Natural killer cell (primary cell): Measurements from ENCODE around the gene KIFAP3. TPM values are rescaled to one million over a fixed set of nuclear protein-coding genes. Genes with fewer than 3 reads are reported as not detected.

ENCODE experiments used
- ATAC-seq, 3 donors: fragments of 150-1000 bp in 2 of 3; fragments of 200-7000 bp in 1 of 3; cut with Tn5 transposase; 1 replicate in 1 of 3; 2 replicates in 2 of 3; pipeline ENCODE4 v1.10.0; 2021; ENCODE audit warnings: mild to moderate bottlenecking in 2 of 3, moderate library complexity in 2 of 3
- DNase-seq, 2 donors: peaks; one replicate each; pipeline versions ENCODE4 v3.0.0 to v3.0.0-alpha.2; 2013 to 2021; ENCODE audit warnings: mixed read lengths in 1 of 2
- H3K27ac ChIP-seq: one replicate; pipeline ENCODE4 v1.5.1; 2013; ENCODE audit warnings: mild to moderate bottlenecking, low read length
- H3K27me3 ChIP-seq: one replicate; pipeline ENCODE4 v1.6.1; 2013; ENCODE audit warnings: low read length; ENCODE audit not compliant: control insufficient read depth, insufficient read depth
- H3K36me3 ChIP-seq: one replicate; pipeline ENCODE4 v1.6.1; 2013; ENCODE audit warnings: low read length; ENCODE audit not compliant: control insufficient read depth, insufficient read depth
- H3K4me1 ChIP-seq: one replicate; pipeline ENCODE4 v1.6.1; 2013; ENCODE audit warnings: low read length; ENCODE audit not compliant: control insufficient read depth, insufficient read depth
- H3K4me3 ChIP-seq: one replicate; pipeline ENCODE4 v1.5.1; 2013; ENCODE audit warnings: low read length
- H3K9me3 ChIP-seq: one replicate; pipeline ENCODE4 v1.6.1; 2013; ENCODE audit warnings: low read length; ENCODE audit not compliant: control insufficient read depth, insufficient read depth
- H3K27ac Mint-ChIP-seq, 2 donors: one replicate each; pipeline ENCODE4 v1.8.0; 2022; ENCODE audit warnings: mild to moderate bottlenecking in 2 of 2, mixed read lengths in 2 of 2, moderate library complexity in 1 of 2
- H3K27me3 Mint-ChIP-seq, 2 donors: one replicate each; pipeline ENCODE4 v1.8.0; 2022; ENCODE audit warnings: low read depth in 2 of 2, mixed read lengths in 2 of 2
- H3K36me3 Mint-ChIP-seq: one replicate; pipeline ENCODE4 v1.8.0; 2022; ENCODE audit warnings: mixed read lengths
- H3K4me1 Mint-ChIP-seq, 2 donors: one replicate each; pipeline ENCODE4 v1.8.0; 2022; ENCODE audit warnings: mixed read lengths in 2 of 2
- H3K4me3 Mint-ChIP-seq: one replicate; pipeline ENCODE4 v1.8.0; 2022; ENCODE audit warnings: mild to moderate bottlenecking, moderate library complexity, mixed read lengths
- H3K9me3 Mint-ChIP-seq, 2 donors: one replicate each; pipeline ENCODE4 v1.8.0; 2022; ENCODE audit warnings: mixed read lengths in 2 of 2
- CTCF ChIP-seq: fragments of 200-600 bp; IDR thresholded peaks from one replicate; pipeline ENCODE4 v1.8.0; 2022; ENCODE audit warnings: antibody characterized with exemption
- WGBS: methylation state at CpG from one replicate; pipeline ENCODE4 v1.1.7; 2013; ENCODE audit warnings: missing lambda C conversion rate; ENCODE audit not compliant: insufficient coverage; 5-methylcytosine and 5-hydroxymethylcytosine counted together
- intact Hi-C: fragments of 100-400 bp; cut with micrococcal nuclease; formaldehyde crosslinking; loops from one replicate; pipeline ENCODE4 v1.14.2; 2022
- total RNA-seq, 4 donors: library from RNA; stranded (reverse); fragments of 120-200 nt in 1 of 4; gene quantifications; one replicate each; pipeline versions ENCODE4 v1.2.3 to v1.2.4, GENCODE V29; 2013 to 2022

Gene KIFAP3
- total RNA-seq, 3 donors from 2014 or later (not counting 1 experiment from before 2014, with no cell fraction given), result 31.0 to 34.3 (median 33.7) TPM

- TF ChIP-seq CTCF, result no peak
- no peak for DNase-seq
- H3K36me3 Mint-ChIP-seq, result peaks cover 5% of the 10 kb centered on the region
- intact Hi-C loops, result loop anchor here (5.0 kb wide), 4 partner anchors 199 to 1891 kb away; partner anchors contain the start of genes GORAB, METTL13 and PRRC2C
- Histone ChIP-seq H3K27ac (peak overlapping the region; percentile 78), H3K9me3 (no peaks in the 10 kb centered on the region), H3K4me1 (peaks cover 20% of the 10 kb centered on the region), H3K4me3 (no peak overlapping the region), H3K36me3 (peaks cover 21% of the 10 kb centered on the region), H3K27me3 (no peaks in the 10 kb centered on the region)
- H3K4me3 Mint-ChIP-seq, result peak overlapping the region; percentile 78
- H3K9me3 Mint-ChIP-seq, result no peaks in the 10 kb centered on the region
- peaks cover 0 to 4% of the 10 kb centered on the region in 2 donors for H3K27me3 Mint-ChIP-seq
- ATAC-seq, result no peak
- H3K27ac Mint-ChIP-seq, result peak overlapping the region; percentile 100
- H3K4me1 Mint-ChIP-seq, result peaks cover 46 to 49% of the 10 kb centered on the region in 2 donors
- 92% methylated on average over 1 of the region's 2 CpGs for WGBS
These were observed 183.0 kb downstream of the KIFAP3 start for GRCh38 chr1:169891539-169891885.

DNA sequence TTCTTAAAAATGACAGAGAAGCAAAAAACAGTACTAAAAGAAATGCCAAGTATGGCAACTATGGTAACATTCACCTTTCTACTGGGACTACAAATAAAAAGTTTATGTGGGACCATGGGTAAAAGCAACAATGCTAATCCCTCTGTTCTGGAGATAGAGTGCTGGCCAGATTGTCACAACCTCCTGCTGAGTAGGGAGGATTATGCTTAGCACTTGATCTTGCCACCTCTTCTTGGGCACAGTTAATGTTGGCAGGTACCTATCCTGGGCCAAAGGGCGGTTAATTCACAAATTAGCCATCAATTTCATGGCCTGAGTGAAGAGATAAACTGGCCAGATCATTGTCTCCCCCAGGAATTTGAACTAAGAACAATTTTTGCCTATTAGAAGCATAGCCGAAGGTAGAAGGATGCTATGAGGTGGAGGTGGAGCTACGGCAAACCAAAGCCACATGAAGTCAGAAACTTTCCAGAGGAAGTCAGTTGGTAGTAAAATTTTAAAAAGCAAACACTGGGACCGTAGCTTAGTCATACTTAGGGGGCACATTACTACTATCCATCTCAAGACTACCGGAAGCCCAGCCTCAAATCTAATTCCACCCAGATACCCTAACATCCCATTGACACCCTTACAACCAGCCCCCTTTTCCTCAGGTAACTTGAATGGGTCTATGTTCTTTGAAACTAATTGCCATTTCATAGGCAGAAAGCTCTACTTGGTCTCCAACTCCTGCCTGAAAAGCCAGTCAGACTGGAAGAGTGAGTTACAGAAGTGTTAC lies 183.5 kb downstream of the KIFAP3 start:
- Histone ChIP-seq H3K4me1 (peaks cover 20% of the 10 kb centered on the region), H3K36me3 (peaks cover 27% of the 10 kb centered on the region), H3K27me3 (no peaks in the 10 kb centered on the region), H3K4me3 (no peak overlapping the region), H3K27ac (peak overlapping the region; percentile 78), H3K9me3 (no peaks in the 10 kb centered on the region)
- peaks cover 8% of the 10 kb centered on the region for H3K36me3 Mint-ChIP-seq
- WGBS, result 17% methylated on average over 5 of the region's 5 CpGs
- peaks cover 0 to 4% of the 10 kb centered on the region in 2 donors for H3K27me3 Mint-ChIP-seq
- no peak for TF ChIP-seq CTCF
- peaks cover 46 to 49% of the 10 kb centered on the region in 2 donors for H3K4me1 Mint-ChIP-seq
- DNase-seq, result peak in 1 of 2 donors; percentile 78
- H3K27ac Mint-ChIP-seq, result peak overlapping the region; percentile 100
- ATAC-seq, result peak in 2 of 3 donors; percentile 9 to 31
- H3K4me3 Mint-ChIP-seq, result peak overlapping the region; percentile 78
- intact Hi-C loops, result loop anchor here (5.0 kb wide), 4 partner anchors 199 to 1891 kb away; partner anchors contain the start of genes GORAB, METTL13 and PRRC2C
- no peaks in the 10 kb centered on the region for H3K9me3 Mint-ChIP-seq

DNA sequence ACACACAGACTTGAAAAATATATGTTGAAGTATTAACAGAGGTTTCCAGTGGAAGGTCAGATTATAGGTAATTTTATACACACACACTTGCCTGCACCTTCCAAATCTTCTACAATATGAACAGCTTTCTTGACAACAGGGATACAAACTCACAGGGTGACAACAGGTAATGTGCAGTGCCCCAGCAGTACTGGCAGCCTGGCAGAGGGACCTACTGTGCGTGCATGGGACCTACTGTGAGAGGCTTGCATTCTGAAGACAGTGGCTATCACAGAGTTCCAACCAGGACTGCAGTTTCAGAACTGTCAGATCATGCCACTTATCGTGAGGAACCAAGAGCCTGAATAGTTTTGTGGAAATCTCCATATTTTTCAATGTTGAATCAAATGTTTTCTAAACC lies 184.6 kb downstream of the KIFAP3 start:
- H3K4me1 Mint-ChIP-seq, result peaks cover 46 to 54% of the 10 kb centered on the region in 2 donors
- peaks cover 0 to 3% of the 10 kb centered on the region in 2 donors for H3K27me3 Mint-ChIP-seq
- intact Hi-C loops, result loop anchor here (5.0 kb wide), 4 partner anchors 198 to 1892 kb away; partner anchors contain the start of genes GORAB, METTL13 and PRRC2C
- Histone ChIP-seq H3K36me3 (peaks cover 34% of the 10 kb centered on the region), H3K27me3 (no peaks in the 10 kb centered on the region), H3K27ac (no peak overlapping the region), H3K4me1 (peaks cover 20% of the 10 kb centered on the region), H3K4me3 (no peak overlapping the region), H3K9me3 (no peaks in the 10 kb centered on the region)
- WGBS, result 95% methylated on average over 2 of the region's 2 CpGs
- no peaks in the 10 kb centered on the region for H3K9me3 Mint-ChIP-seq
- peak overlapping the region in 1 of 2 donors; percentile 40 for H3K27ac Mint-ChIP-seq
- ATAC-seq (no peak), DNase-seq (no peak)
- peaks cover 14% of the 10 kb centered on the region for H3K36me3 Mint-ChIP-seq
- TF ChIP-seq CTCF, result no peak
- no peak overlapping the region for H3K4me3 Mint-ChIP-seq
